OCI-LY7 (cell line): Measurements from ENCODE around the gene AFF2. TPM values are rescaled to one million over a fixed set of nuclear protein-coding genes. Genes with fewer than 3 reads are reported as not detected.

Experiments
- BruUV-seq: library from RNA; stranded (reverse); fragments of 400-500 nt; replicated peaks from 2 replicates; lab custom pipeline; 2021; lab: Mats Ljungman, UMichigan
- CTCF ChIA-PET: fragments of 300-600 bp; sonication (Branson Sonifier 250); formaldehyde crosslinking; loops from one replicate; lab custom pipeline; 2022; ENCODE audit warnings: antibody characterized with exemption; ENCODE audit not compliant: unreplicated experiment; lab: Charles Lee
- POLR2A ChIA-PET: fragments of 300-600 bp; sonication (Branson Sonifier 250); formaldehyde crosslinking; loops from one replicate; lab custom pipeline; 2022; ENCODE audit warnings: antibody characterized with exemption; lab: Charles Lee
- DNase-seq: peaks from one replicate; pipeline ENCODE4 v3.0.0-alpha.2; 2015; ENCODE audit warnings: low spot score
- H2AFZ ChIP-seq: fragments of 200-600 bp; sonication (generic), shearing (Covaris generic); 2 replicates; pipeline ENCODE4 v1.6.1; 2014; ENCODE audit warnings: mild to moderate bottlenecking, antibody characterized with exemption, low read length, moderate library complexity
- H3K27ac ChIP-seq: fragments of 200-600 bp; sonication (generic); 2 replicates; pipeline ENCODE4 v1.5.1; 2014; ENCODE audit warnings: mixed run types, low read depth, mild to moderate bottlenecking, moderate library complexity, low read length, inconsistent platforms; ENCODE audit not compliant: poor library complexity, severe bottlenecking
- H3K36me3 ChIP-seq: fragments of 200-600 bp; sonication (generic); 2 replicates; pipeline ENCODE4 v1.6.1; 2014; ENCODE audit warnings: mild to moderate bottlenecking, antibody characterized with exemption, low read length, moderate library complexity, mixed read lengths; ENCODE audit not compliant: insufficient read depth
- H3K4me1 ChIP-seq: fragments of 200-600 bp; sonication (generic); 2 replicates; pipeline ENCODE4 v1.5.1; 2014; ENCODE audit warnings: mild to moderate bottlenecking, low read length; ENCODE audit not compliant: insufficient read depth, poor library complexity, severe bottlenecking
- H3K4me2 ChIP-seq: fragments of 200-600 bp; sonication (generic); 2 replicates; pipeline ENCODE4 v1.6.1; 2014; ENCODE audit warnings: mild to moderate bottlenecking, low read length
- H3K4me3 ChIP-seq: fragments of 200-600 bp; sonication (generic); 2 replicates; pipeline ENCODE4 v1.5.1; 2014; ENCODE audit warnings: mild to moderate bottlenecking, low read depth, low read length; ENCODE audit not compliant: poor library complexity, severe bottlenecking
- H3K79me2 ChIP-seq: fragments of 200-600 bp; sonication (generic); 2 replicates; pipeline ENCODE4 v1.6.1; 2016; ENCODE audit warnings: low read depth, mild to moderate bottlenecking, low read length, moderate library complexity, mixed read lengths; ENCODE audit not compliant: insufficient read depth
- H3K9me2 ChIP-seq: fragments of 200-600 bp; sonication (generic); 2 replicates; pipeline ENCODE4 v1.6.1; 2016; ENCODE audit warnings: mild to moderate bottlenecking, low read length, mixed read lengths; ENCODE audit not compliant: insufficient read depth
- H3K9me3 ChIP-seq: fragments of 200-600 bp; sonication (generic); 2 replicates; pipeline ENCODE4 v1.6.1; 2014; ENCODE audit warnings: mild to moderate bottlenecking, mixed run types, low read length, mixed read lengths
- H4K20me1 ChIP-seq: fragments of 200-600 bp; sonication (generic); 2 replicates; pipeline ENCODE4 v1.6.1; 2014; ENCODE audit warnings: mild to moderate bottlenecking, antibody characterized with exemption, low read length, moderate library complexity, mixed read lengths; ENCODE audit not compliant: insufficient read depth
- CTCF ChIP-seq: fragments of 200-600 bp; sonication (generic); conservative IDR thresholded peaks from 2 replicates; pipeline ENCODE4 v1.5.1; 2014; ENCODE audit warnings: mild to moderate bottlenecking, antibody characterized with exemption, low read length, moderate library complexity, mixed read lengths
- EZH2phosphoT487 ChIP-seq: fragments of 200-600 bp; sonication (generic); IDR thresholded peaks from 2 replicates; pipeline ENCODE4 v1.6.1; 2018; ENCODE audit warnings: low read depth, borderline replicate concordance, mild to moderate bottlenecking, mixed run types, antibody characterized with exemption, low read length, moderate library complexity, mixed read lengths
- intact Hi-C: fragments of 100-400 bp; cut with micrococcal nuclease; formaldehyde crosslinking; loops from one replicate; pipeline ENCODE4 v1.10.0; 2022; ENCODE audit not compliant: unreplicated experiment
- total RNA-seq, 2 experiments: library from RNA; depleted of rRNA in 1 of 2; stranded (reverse); fragments of >200 nt in 1 of 2; shearing (Covaris generic) in 1 of 2; gene quantifications; 2 replicates each; pipeline ENCODE4 v1.2.3, GENCODE V29; 2014 to 2022

The AFF2 gene
- total RNA-seq, 2 experiments from 2014 or later: 102 to 106 TPM

GRCh38 chrX:148517176-148517575, 16.8 kb downstream of the AFF2 start:
- Histone ChIP-seq H3K9me2 (no peaks in the 10 kb centered on the region), H3K9me3 (no peaks in the 10 kb centered on the region), H3K36me3 (peaks cover 21% of the 10 kb centered on the region; the same call in 1 of the 2 replicates), H3K79me2 (peaks cover 94% of the 10 kb centered on the region), H3K4me1 (peaks cover 96% of the 10 kb centered on the region), H3K4me2 (peak overlapping the region; percentile 75; the same call in 1 of the 2 replicates), H3K4me3 (no peak overlapping the region), H3K27ac (peak overlapping the region; percentile 47), H4K20me1 (no peaks in the 10 kb centered on the region), H2AFZ (no peak overlapping the region)
- TF ChIP-seq CTCF (no peak), EZH2phosphoT487 (no peak)
- ChIA-PET POLR2A (interaction anchor here (1.2 to 11.3 kb wide), 5 partner anchors 8 to 21 kb away, joined by 3 to 163 read pairs (median 27); partner anchors contain the start of gene AFF2), CTCF (no interaction called here)
- no TSS peak for BruUV-seq
- intact Hi-C loops: no loop called here
- DNase-seq: no peak

- Histone ChIP-seq H4K20me1 (no peaks in the 10 kb centered on the region), H3K4me3 (peak overlapping the region; percentile 59), H3K36me3 (peaks cover 33% of the 10 kb centered on the region), H3K4me1 (peaks cover 96% of the 10 kb centered on the region), H3K9me2 (no peaks in the 10 kb centered on the region), H3K79me2 (peaks cover 94% of the 10 kb centered on the region), H2AFZ (no peak overlapping the region), H3K9me3 (no peaks in the 10 kb centered on the region; the same call in 1 of the 2 replicates), H3K27ac (peak overlapping the region; percentile 100), H3K4me2 (peak overlapping the region; percentile 79)
- POLR2A ChIA-PET: interaction anchor here (0.6 to 11.3 kb wide), 5 partner anchors 12 to 361 kb away, joined by 3 to 163 read pairs (median 3); partner anchors contain the start of gene AFF2
- BruUV-seq: no TSS peak
- DNase-seq: peak; percentile 93
- intact Hi-C loops: loop anchor here (1.0 to 5.0 kb wide), 7 partner anchors 19 to 610 kb away; partner anchors contain the start of gene FMR1
- CTCF ChIA-PET: no interaction called here
- TF ChIP-seq EZH2phosphoT487 (no peak), CTCF (no peak)
Observed at GRCh38 chrX:148522006-148522405, 21.6 kb downstream of the AFF2 start.
